Osteocyte (in vitro differentiated cells): ENCODE results near the gene MNAT1. TPM values are rescaled to one million over a fixed set of nuclear protein-coding genes. Genes with fewer than 3 reads are reported as not detected.
A peak's percentile ranks its signal among the peaks of the same experiment; 100 is the strongest.
"Not testable (repeated sequence)": the region's sequence is repeated elsewhere in the genome, so short reads cannot be mapped to it uniquely, and the experiment has no call there.

Experiments
- DNase-seq: peaks from one replicate; pipeline ENCODE4 v3.0.0; 2021; ENCODE audit warnings: mixed read lengths; ENCODE audit not compliant: unreplicated experiment; ENCODE audit errors: extremely low spot score
- H3K27ac Mint-ChIP-seq: one replicate; pipeline ENCODE4 v1.8.0; 2021; ENCODE audit warnings: mild to moderate bottlenecking, mixed read lengths; ENCODE audit not compliant: unreplicated experiment
- H3K27me3 Mint-ChIP-seq: one replicate; pipeline ENCODE4 v1.8.0; 2021; ENCODE audit warnings: mixed read lengths; ENCODE audit not compliant: unreplicated experiment
- H3K36me3 Mint-ChIP-seq: one replicate; pipeline ENCODE4 v1.8.0; 2021; ENCODE audit warnings: mixed read lengths; ENCODE audit not compliant: unreplicated experiment
- H3K4me1 Mint-ChIP-seq: one replicate; pipeline ENCODE4 v1.8.0; 2021; ENCODE audit warnings: mixed read lengths; ENCODE audit not compliant: unreplicated experiment
- H3K4me3 Mint-ChIP-seq: one replicate; pipeline ENCODE4 v1.8.0; 2021; ENCODE audit warnings: mild to moderate bottlenecking, moderate library complexity, mixed read lengths; ENCODE audit not compliant: unreplicated experiment
- H3K9me3 Mint-ChIP-seq: one replicate; pipeline ENCODE4 v1.8.0; 2021; ENCODE audit warnings: mixed read lengths; ENCODE audit not compliant: unreplicated experiment
- total RNA-seq: library from RNA; stranded (reverse); gene quantifications from 2 replicates; pipeline ENCODE4 v1.2.1, GENCODE V29; 2021
- TF ChIP-seq, protein P1 (sequence below): fragments of 200-600 bp; sonication (generic); IDR thresholded peaks from 2 replicates; pipeline ENCODE4 v1.5.0; 2021; ENCODE audit warnings: antibody characterized with exemption, mild to moderate bottlenecking, moderate library complexity

Gene MNAT1
- total RNA-seq, 1 donor from 2014 or later = 59.9 TPM

GRCh38 chr14:60867503-60868172, 133.1 kb downstream of the MNAT1 start:
- peak overlapping the region; percentile 24 for H3K27ac Mint-ChIP-seq
- DNase-seq = no peak
- peaks cover 6% of the 10 kb centered on the region for H3K36me3 Mint-ChIP-seq
- H3K27me3 Mint-ChIP-seq = no peaks in the 10 kb centered on the region
- TF ChIP-seq, protein P1, sequence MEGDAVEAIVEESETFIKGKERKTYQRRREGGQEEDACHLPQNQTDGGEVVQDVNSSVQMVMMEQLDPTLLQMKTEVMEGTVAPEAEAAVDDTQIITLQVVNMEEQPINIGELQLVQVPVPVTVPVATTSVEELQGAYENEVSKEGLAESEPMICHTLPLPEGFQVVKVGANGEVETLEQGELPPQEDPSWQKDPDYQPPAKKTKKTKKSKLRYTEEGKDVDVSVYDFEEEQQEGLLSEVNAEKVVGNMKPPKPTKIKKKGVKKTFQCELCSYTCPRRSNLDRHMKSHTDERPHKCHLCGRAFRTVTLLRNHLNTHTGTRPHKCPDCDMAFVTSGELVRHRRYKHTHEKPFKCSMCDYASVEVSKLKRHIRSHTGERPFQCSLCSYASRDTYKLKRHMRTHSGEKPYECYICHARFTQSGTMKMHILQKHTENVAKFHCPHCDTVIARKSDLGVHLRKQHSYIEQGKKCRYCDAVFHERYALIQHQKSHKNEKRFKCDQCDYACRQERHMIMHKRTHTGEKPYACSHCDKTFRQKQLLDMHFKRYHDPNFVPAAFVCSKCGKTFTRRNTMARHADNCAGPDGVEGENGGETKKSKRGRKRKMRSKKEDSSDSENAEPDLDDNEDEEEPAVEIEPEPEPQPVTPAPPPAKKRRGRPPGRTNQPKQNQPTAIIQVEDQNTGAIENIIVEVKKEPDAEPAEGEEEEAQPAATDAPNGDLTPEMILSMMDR = no peak
- H3K4me1 Mint-ChIP-seq = peaks cover 24% of the 10 kb centered on the region
- H3K9me3 Mint-ChIP-seq = no peaks in the 10 kb centered on the region
- no peak overlapping the region for H3K4me3 Mint-ChIP-seq

DNA sequence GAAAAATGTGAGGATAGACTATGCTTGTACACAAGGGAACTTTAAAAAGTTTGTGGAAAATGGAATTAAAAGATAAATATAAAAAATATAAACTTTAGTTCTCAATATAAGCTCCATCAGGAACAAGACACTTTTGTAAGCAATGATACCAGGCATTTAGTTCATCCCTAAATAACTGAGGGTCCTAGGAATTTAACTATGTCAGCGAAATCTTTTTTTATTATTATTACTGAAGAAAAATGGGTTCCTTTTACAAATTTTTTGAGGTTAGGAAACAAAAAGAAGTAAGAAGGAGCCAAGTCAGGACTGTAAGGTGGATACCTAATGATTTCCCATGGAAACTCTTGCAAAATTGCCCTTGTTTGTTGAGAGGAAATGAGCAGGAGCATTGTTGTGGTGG, 143.6 kb downstream of the MNAT1 start:
- Mint-ChIP-seq H3K9me3 (peaks cover 11% of the 10 kb centered on the region), H3K4me1 (peaks cover 20% of the 10 kb centered on the region), H3K4me3 (no peak overlapping the region), H3K27me3 (no peaks in the 10 kb centered on the region), H3K36me3 (peaks cover 24% of the 10 kb centered on the region), H3K27ac (peak overlapping the region; percentile 74)
- TF ChIP-seq, protein P1 = no peak
- DNase-seq = no peak

DNA sequence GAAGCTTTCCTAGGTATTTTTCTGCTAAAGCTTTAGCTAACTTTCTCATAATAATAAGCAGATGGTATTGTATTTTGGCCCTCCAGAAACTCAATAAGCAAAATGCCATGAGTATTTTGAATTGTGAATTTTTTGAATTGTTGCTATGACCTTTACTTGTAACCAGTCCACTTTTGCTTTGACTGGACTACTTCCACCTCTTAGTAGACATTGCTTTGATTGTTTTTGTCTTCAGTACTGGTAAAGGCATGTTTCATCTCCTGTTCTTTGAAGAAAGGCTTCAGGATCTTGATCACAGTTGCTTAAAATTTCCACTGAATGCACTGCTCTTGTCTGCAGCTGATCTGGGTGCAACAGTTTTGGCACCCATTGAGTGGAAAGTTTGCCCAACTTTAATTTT, 144.0 kb downstream of the MNAT1 start:
- Mint-ChIP-seq H3K27me3 (no peaks in the 10 kb centered on the region), H3K27ac (peak overlapping the region; percentile 74), H3K36me3 (peaks cover 25% of the 10 kb centered on the region), H3K4me1 (peaks cover 20% of the 10 kb centered on the region), H3K9me3 (peaks cover 13% of the 10 kb centered on the region), H3K4me3 (no peak overlapping the region)
- TF ChIP-seq, protein P1 = no peak
- no peak for DNase-seq

- H3K27me3 Mint-ChIP-seq = no peaks in the 10 kb centered on the region
- peaks cover 22% of the 10 kb centered on the region for H3K4me1 Mint-ChIP-seq
- peaks cover 52% of the 10 kb centered on the region for H3K36me3 Mint-ChIP-seq
- H3K27ac Mint-ChIP-seq = no peak overlapping the region
- H3K4me3 Mint-ChIP-seq = no peak overlapping the region
- TF ChIP-seq, protein P1 = no peak
- no peak for DNase-seq
- H3K9me3 Mint-ChIP-seq = peaks cover 39% of the 10 kb centered on the region
Measured at GRCh38 chr14:60882219-60882618, 147.7 kb downstream of the MNAT1 start.

DNA sequence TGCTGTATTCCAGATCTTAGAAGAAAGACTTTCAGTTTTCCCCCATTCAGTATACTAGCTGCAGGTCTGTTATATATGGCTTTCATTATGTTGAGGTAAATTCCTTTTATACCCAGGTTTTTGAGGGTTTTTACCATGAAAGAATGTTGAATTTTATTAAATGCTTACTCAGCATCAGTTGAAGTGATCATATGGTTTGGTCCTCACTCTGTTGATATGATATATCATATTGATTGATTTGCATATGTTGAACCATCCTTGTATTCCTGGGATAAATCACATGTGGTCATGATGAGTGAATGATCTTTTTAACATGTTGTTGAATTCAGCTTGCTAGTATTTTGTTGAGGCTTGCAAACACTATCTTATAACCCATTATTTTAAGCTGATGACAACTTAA, 149.6 kb downstream of the MNAT1 start:
- Mint-ChIP-seq H3K9me3 (peaks cover 39% of the 10 kb centered on the region), H3K4me3 (no peak overlapping the region), H3K36me3 (peaks cover 54% of the 10 kb centered on the region)

GRCh38 chr14:60890636-60891035, 156.1 kb downstream of the MNAT1 start:
- H3K9me3 Mint-ChIP-seq, DNase-seq, H3K4me3 Mint-ChIP-seq, H3K27ac Mint-ChIP-seq, H3K27me3 Mint-ChIP-seq: not testable (repeated sequence)
- Mint-ChIP-seq H3K36me3 (peaks cover 17% of the 10 kb centered on the region), H3K4me1 (peaks cover 28% of the 10 kb centered on the region)

More for the DNA sequence above, 149.6 kb downstream of the MNAT1 start:
- DNase-seq = no peak
- TF ChIP-seq, protein P1 = no peak
- Mint-ChIP-seq H3K27me3 (no peaks in the 10 kb centered on the region), H3K27ac (no peak overlapping the region), H3K4me1 (peaks cover 7% of the 10 kb centered on the region)
